WTC11 (cell line): ENCODE measurements around the gene SHISAL2A.

Source experiments
- ESRRA ChIP-seq: sonication (generic); formaldehyde crosslinking; IDR thresholded peaks from 2 replicates; pipeline ENCODE4 v1.8.1; 2022; ENCODE audit warnings: mild to moderate bottlenecking, missing genetic modification reagents, borderline replicate concordance
- FOXP1 ChIP-seq: sonication (generic); formaldehyde crosslinking; IDR thresholded peaks from 2 replicates; pipeline ENCODE4 v1.8.0; 2022; ENCODE audit warnings: missing genetic modification reagents, mild to moderate bottlenecking, moderate library complexity, borderline replicate concordance
- IRF2 ChIP-seq: sonication (generic); formaldehyde crosslinking; IDR thresholded peaks from 2 replicates; pipeline ENCODE4 v1.8.0; 2022; ENCODE audit warnings: low read depth, missing genetic modification reagents, borderline replicate concordance
- MXD4 ChIP-seq: fragments of 250-450 bp; sonication (Bioruptor Pico); IDR thresholded peaks from 2 replicates; pipeline ENCODE4 v1.8.0; 2021; ENCODE audit warnings: mild to moderate bottlenecking, moderate library complexity, borderline replicate concordance
- TF ChIP-seq, protein P1 (sequence below): sonication (generic); formaldehyde crosslinking; IDR thresholded peaks from 2 replicates; pipeline ENCODE4 v1.8.0; 2022; ENCODE audit warnings: mild to moderate bottlenecking, missing genetic modification reagents
- TF ChIP-seq, protein P2 (sequence below): fragments of 200-600 bp; IDR thresholded peaks from 2 replicates; pipeline ENCODE4 v1.8.0; 2022; ENCODE audit warnings: antibody characterized with exemption
- TF ChIP-seq, protein P3 (sequence below): sonication (generic); formaldehyde crosslinking; IDR thresholded peaks from 2 replicates; pipeline ENCODE4 v1.8.1; 2023; ENCODE audit warnings: mild to moderate bottlenecking, missing genetic modification reagents
- TF ChIP-seq, protein P4 (sequence below): sonication (generic); formaldehyde crosslinking; conservative IDR thresholded peaks from 2 replicates; pipeline ENCODE4 v1.8.1; 2023; ENCODE audit warnings: mild to moderate bottlenecking, low read depth, missing genetic modification reagents, moderate library complexity
- TF ChIP-seq, protein P5 (sequence below): sonication (generic); formaldehyde crosslinking; IDR thresholded peaks from 2 replicates; pipeline ENCODE4 v1.8.1; 2023; ENCODE audit warnings: mild to moderate bottlenecking, missing genetic modification reagents, moderate library complexity

DNA sequence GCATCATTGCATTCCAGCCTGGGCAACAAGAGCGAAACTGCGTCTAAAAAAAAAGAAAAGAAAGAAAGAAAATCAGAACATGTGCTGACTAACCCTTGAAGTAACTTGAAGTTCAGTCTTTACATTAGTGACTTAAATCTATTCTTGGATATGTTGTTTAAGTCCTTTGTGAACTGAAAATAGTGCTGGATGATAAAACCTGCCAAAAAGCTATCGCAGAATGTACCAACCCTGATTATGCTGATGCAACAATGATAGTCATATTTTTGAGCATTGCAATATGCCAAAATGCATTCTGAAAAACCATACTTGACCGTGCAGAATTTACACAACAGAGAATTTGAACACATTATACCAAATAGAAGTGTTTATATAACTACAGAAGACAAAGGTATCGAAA, 30.7 kb downstream of the SHISAL2A start:
- TF ChIP-seq, protein P1, sequence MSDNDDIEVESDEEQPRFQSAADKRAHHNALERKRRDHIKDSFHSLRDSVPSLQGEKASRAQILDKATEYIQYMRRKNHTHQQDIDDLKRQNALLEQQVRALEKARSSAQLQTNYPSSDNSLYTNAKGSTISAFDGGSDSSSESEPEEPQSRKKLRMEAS (CRISPR knock-in tag), result no peak
- TF ChIP-seq, protein P2, sequence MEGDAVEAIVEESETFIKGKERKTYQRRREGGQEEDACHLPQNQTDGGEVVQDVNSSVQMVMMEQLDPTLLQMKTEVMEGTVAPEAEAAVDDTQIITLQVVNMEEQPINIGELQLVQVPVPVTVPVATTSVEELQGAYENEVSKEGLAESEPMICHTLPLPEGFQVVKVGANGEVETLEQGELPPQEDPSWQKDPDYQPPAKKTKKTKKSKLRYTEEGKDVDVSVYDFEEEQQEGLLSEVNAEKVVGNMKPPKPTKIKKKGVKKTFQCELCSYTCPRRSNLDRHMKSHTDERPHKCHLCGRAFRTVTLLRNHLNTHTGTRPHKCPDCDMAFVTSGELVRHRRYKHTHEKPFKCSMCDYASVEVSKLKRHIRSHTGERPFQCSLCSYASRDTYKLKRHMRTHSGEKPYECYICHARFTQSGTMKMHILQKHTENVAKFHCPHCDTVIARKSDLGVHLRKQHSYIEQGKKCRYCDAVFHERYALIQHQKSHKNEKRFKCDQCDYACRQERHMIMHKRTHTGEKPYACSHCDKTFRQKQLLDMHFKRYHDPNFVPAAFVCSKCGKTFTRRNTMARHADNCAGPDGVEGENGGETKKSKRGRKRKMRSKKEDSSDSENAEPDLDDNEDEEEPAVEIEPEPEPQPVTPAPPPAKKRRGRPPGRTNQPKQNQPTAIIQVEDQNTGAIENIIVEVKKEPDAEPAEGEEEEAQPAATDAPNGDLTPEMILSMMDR, result no peak
- TF ChIP-seq IRF2 (CRISPR knock-in tag), result no peak
- TF ChIP-seq, protein P3, sequence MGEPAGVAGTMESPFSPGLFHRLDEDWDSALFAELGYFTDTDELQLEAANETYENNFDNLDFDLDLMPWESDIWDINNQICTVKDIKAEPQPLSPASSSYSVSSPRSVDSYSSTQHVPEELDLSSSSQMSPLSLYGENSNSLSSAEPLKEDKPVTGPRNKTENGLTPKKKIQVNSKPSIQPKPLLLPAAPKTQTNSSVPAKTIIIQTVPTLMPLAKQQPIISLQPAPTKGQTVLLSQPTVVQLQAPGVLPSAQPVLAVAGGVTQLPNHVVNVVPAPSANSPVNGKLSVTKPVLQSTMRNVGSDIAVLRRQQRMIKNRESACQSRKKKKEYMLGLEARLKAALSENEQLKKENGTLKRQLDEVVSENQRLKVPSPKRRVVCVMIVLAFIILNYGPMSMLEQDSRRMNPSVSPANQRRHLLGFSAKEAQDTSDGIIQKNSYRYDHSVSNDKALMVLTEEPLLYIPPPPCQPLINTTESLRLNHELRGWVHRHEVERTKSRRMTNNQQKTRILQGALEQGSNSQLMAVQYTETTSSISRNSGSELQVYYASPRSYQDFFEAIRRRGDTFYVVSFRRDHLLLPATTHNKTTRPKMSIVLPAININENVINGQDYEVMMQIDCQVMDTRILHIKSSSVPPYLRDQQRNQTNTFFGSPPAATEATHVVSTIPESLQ (CRISPR knock-in tag), result no peak
- TF ChIP-seq, protein P4, sequence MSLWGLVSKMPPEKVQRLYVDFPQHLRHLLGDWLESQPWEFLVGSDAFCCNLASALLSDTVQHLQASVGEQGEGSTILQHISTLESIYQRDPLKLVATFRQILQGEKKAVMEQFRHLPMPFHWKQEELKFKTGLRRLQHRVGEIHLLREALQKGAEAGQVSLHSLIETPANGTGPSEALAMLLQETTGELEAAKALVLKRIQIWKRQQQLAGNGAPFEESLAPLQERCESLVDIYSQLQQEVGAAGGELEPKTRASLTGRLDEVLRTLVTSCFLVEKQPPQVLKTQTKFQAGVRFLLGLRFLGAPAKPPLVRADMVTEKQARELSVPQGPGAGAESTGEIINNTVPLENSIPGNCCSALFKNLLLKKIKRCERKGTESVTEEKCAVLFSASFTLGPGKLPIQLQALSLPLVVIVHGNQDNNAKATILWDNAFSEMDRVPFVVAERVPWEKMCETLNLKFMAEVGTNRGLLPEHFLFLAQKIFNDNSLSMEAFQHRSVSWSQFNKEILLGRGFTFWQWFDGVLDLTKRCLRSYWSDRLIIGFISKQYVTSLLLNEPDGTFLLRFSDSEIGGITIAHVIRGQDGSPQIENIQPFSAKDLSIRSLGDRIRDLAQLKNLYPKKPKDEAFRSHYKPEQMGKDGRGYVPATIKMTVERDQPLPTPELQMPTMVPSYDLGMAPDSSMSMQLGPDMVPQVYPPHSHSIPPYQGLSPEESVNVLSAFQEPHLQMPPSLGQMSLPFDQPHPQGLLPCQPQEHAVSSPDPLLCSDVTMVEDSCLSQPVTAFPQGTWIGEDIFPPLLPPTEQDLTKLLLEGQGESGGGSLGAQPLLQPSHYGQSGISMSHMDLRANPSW (CRISPR knock-in tag), result no peak
- no peak for TF ChIP-seq FOXP1 (CRISPR knock-in tag)
- TF ChIP-seq ESRRA (CRISPR knock-in tag), result no peak
- TF ChIP-seq, protein P5, sequence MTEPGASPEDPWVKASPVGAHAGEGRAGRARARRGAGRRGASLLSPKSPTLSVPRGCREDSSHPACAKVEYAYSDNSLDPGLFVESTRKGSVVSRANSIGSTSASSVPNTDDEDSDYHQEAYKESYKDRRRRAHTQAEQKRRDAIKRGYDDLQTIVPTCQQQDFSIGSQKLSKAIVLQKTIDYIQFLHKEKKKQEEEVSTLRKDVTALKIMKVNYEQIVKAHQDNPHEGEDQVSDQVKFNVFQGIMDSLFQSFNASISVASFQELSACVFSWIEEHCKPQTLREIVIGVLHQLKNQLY, result no peak
- no peak for TF ChIP-seq MXD4
